SH-SY5Y (cell line): ENCODE measurements around the gene ATN1.

Experiments
- GATA2 ChIP-seq: IDR thresholded peaks from 2 replicates; pipeline ENCODE4 v1.6.1; 2011; ENCODE audit warnings: mild to moderate bottlenecking, low read depth, low read length
- GATA3 ChIP-seq: IDR thresholded peaks from 2 replicates; pipeline ENCODE4 v1.6.1; 2011; ENCODE audit warnings: low read depth, mild to moderate bottlenecking, low read length, moderate library complexity

Gene ATN1

DNA sequence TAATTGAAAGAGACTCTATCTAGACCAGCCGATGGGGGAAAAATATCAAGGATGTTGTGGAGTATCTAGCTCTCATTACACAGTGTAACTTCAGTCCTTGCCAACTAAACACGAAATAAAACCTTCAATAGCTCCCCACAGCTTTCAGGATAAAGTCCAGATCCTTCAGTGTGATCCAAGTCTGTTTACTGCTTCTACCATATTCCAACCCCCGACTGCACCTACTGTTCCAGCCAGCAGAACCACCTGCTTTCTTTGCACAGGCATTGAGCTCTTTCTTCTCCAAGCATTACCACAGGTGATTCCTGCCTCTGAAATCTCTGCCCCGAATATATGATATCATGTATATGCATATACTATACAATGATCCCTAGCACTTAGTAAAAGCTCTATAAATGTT is 25.3 kb upstream of the ATN1 start:
- TF ChIP-seq GATA2: no peak
- TF ChIP-seq GATA3: no peak

DNA sequence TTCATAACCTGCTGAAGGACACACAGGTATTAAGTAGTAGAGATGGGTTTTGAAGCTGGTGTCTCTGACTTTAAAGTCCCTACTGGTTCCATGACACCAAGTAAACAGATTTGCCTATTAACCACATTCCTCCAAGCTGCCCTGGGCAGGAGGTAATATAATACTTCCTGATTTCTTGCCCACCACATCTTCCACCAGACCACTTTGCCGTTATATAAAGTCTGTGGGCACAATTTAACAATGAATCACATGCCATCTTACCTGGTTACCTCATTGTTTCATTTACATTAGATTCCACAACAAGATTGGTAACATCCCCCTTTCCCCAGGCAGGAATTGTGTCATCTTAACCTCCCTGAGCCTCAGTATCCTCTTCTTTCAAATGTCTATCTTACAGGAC is 24.0 kb upstream of the ATN1 start:
- TF ChIP-seq GATA3 (no peak), GATA2 (no peak)

DNA sequence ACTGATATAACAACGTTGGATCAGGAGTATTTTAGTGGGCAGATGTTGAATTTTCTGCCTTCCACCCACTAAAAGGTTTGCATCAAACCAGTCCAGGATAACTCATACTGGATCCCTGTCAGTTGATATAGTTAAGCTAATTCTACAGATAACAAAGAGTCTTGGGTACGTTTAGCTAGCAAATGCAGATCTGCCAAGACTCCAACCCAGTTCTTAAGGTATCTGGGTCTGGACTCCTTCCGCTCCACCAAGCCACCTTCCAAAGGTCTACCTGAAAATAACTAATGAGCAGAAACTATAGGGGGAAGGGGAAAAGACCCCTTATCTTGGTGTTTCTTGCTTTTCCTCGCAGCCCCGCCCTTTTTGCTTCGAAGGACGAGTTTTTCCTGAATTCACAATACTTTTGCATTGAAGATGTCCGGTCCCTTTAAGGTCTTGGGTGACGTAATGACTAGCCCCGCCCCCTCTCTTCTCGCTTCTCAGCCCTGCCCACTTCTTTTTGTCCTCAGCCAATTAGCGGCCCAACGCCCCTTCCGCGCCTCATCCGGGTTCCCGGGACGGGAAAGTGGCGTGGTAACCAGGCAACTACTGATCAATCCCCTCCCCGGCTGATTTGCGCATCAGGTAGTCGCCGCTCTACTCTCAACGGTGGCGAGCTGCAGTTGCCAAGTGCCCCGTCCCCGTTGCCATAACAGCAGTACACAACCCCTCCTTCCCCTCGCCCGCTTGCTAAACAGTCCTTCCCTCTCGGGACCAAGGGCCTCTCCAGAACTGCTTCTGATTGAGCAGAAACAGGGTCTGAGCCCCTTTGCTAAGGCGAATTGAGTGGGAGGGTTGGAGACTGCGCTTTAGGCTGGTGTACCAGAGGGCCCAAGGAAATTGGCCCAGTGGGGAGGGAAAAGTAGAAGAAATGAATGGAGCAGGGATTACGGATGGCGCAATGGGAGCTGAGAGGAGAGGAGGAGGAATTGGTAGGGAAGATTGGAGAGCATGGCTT is 23.2 kb upstream of the ATN1 start, which contains the start of gene LRRC23:
Gene LRRC23, plus strand, starts transcription at position 543 of the 997 bp plus-strand sequence. CDS start 812 bp downstream, outside the sequence.
- no peak for TF ChIP-seq GATA2
- no peak for TF ChIP-seq GATA3

DNA sequence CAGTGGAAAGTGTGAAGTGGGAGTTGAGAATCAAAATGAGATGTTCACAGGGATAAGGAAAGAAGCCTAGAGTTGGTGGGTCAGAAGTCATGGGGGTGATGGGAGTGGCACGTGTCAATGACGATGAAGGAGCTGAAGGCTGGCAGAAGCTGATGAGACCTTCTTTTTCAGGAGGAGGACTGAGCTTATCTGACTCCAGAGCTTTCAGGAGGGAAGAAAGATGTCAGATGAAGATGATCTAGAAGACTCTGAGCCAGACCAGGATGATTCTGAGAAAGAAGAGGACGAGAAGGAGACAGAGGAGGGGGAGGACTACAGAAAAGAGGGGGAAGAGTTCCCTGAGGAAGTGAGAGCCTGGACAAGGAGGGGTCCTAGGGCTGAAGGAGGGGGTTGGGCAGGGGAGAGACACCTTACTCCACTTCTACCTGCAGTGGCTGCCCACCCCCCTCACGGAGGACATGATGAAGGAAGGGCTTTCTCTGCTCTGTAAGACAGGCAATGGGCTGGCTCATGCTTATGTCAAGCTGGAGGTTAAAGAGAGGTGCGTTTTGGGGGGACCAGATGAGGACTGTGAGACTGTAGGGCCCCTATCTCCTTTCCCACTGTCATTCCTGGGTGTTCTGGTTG is 22.2 kb upstream of the ATN1 start:
- no peak for TF ChIP-seq GATA2
- no peak for TF ChIP-seq GATA3

DNA sequence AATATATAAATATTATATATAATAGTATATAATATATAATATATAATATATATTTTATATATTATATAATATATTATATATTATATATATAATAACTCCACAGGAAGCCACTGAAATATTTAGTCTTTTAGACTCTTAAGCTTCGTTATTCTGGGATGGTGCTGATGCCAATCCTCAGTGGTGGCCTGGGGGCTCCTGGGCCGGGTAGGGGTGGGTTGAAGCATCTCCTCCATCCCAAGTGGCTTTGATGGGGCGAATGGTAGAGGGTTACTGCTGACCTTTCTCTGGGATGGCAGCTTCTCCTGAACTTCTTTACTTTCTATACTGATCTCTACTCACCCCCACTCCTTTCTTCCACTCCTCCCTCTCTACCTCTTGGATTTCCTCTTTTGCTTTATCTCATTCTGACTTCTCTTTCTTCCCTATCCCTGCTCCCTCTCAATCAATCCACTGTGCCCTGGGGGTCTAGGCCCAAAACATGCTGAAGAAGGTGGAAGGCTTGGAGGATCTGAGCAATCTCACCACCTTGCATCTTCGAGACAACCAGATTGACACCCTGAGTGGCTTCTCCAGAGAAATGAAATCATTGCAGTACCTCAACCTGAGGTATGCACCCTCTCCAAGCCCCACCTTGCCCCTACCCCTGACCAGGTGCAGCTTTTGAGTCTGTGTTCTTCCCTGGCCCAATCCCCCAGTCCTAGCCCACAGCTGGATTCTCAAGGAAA is 18.2 kb upstream of the ATN1 start:
- TF ChIP-seq GATA3: no peak
- TF ChIP-seq GATA2: no peak

DNA sequence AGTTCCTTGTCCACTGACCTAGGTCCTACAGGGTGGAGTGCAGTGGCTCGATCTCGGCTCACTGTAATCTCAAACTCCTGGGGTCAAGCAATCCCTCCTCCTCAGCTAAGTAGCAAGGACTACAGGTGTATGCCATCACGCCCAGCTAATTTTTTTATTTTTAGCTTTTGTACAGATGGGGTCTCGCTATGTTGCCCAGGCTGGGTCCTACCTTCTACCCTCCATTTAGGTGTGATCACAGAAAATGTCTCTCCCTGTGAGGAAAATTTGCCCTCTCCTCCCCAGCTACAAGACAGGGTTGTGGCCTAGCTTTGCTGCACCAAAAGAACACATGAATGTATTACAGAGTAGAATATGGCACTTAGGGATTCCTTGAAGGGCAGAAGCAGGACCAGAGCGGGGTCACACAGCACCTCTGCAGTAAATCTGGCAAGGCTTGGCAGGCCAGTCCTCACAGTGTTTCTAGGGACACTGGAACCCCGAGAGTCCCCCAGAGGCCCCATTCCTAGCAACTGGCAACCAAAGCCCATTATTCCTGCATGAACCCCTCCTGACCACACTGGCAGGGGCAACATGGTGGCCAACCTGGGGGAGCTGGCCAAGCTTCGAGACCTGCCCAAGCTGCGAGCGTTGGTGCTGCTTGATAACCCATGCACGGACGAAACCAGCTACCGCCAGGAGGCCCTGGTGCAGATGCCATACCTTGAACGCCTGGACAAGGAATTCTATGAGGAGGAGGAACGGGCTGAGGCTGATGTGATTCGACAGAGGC is 15.4 kb upstream of the ATN1 start:
- no peak for TF ChIP-seq GATA2
- TF ChIP-seq GATA3: no peak

DNA sequence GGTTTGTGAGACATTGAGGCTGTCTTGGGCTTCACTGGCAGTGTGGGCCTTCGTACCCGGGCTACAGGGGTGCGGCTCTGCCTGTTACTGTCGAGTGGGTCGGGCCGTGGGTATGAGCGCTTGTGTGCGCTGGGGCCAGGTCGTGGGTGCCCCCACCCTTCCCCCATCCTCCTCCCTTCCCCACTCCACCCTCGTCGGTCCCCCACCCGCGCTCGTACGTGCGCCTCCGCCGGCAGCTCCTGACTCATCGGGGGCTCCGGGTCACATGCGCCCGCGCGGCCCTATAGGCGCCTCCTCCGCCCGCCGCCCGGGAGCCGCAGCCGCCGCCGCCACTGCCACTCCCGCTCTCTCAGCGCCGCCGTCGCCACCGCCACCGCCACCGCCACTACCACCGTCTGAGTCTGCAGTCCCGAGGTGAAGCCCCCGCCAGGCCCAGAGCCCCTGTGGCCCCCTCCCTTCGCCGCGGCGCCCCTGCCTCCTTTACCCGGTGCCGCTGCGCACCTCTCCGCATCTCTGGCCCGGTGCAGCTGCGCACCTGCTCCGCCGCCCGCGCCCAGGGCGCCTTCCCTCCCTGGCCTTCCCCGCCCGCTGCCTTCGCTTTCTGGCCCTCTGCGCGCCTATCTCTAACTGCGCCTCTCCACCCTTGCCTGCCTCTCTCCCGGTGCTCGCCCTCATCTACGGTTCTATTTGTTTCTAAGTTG is 13.4 kb upstream of the ATN1 start, which contains the start of gene ENO2:
Gene ENO2, plus strand, starts transcription at position 335 of the 701 bp plus-strand sequence. CDS start 1,253 bp downstream, outside the sequence.
- TF ChIP-seq GATA2 (no peak), GATA3 (no peak)

DNA sequence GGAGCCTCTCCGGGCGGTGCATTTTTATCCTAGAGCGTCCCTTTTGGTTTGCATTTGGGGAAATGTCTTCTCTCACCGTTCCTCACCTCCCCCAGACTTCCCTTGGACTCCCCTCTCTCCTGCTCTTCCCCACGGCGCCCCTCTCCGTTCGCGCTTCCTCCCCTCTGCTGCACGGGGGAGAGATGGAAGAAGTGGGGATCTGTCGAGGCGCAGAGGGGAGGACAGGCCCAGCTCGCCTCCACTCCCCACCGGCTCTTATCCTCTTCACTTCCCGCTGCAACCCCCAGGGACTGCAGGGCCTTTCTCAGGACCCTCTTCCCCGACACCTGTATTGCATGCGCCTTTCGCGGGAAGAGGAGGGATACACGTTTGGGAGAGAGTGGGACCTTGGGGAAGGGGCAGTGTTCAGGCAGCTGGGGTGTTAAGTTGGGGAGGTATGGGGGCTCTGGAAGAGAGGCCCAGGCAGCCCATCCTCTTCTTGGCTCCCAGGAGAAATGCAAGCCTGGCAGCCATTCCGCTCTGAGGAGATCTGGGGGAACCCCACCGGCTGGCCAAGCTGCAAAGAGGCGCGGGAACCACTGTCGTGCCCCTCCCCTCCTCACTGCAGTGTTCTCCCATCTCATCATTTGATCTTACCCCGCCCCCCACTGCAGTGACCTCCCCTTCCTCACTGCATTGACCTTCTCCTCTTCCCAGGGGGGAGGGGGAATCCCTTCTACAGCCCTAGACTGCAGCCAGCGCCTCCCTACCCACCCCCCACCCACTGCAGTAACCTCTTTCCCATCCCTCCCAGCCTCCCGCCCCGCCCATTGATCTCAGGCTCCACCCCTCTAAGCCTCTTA is 12.6 kb upstream of the ATN1 start:
- TF ChIP-seq GATA3 (no peak), GATA2 (peak; percentile 51; the same call in 1 of the 2 replicates)

DNA sequence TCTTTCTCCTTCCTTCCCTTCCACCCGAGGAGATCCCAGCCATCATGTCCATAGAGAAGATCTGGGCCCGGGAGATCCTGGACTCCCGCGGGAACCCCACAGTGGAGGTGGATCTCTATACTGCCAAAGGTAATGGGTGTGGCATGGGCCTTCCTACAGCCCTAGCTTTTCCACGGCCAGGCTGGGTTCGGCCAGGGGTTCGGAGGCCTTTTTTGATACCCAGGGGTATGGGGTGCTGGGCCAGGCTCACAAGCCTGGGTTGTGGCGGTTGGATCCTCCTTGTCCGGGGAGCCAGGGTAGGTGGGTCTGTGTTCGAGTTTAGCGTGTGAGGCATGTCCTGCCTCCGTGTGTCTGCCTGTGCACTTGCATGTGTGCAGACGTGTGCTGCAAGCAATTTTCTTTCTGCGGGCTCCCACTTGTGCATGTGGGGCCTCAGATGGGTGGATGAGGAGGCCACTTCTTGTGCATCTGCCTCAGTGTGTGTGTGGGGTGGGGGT is 11.9 kb upstream of the ATN1 start:
- TF ChIP-seq GATA3 (no peak), GATA2 (no peak)

DNA sequence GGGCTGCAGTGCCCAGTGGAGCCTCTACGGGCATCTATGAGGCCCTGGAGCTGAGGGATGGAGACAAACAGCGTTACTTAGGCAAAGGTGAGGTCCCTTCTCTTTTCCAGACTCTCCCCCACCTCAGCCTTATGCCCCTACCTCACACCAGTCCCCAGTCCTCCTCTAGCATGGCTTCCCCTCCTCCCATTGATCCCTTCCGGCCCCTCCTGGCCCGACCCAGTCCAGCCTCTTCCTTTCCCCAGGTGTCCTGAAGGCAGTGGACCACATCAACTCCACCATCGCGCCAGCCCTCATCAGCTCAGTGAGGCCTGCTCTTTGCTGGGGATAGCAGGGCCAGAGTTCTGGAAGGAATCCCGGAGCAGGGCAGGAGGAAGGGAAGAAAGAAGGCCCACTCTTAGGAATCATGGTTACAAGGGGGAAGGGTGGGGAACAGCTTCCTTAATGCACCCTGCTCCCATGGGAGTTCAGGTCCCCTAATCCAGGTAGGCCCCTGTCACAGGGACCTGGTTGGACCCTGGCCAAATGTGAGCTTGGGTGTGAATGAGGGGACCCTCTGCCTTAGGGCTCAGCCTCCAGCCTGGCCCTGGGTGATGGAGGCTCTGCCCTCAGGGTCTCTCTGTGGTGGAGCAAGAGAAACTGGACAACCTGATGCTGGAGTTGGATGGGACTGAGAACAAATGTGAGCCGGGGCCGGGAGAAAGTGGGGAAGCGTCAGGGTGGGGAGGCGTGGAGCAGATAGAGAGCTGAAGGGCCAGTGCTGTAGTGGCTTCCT is 11.1 kb upstream of the ATN1 start:
- no peak for TF ChIP-seq GATA3
- TF ChIP-seq GATA2: no peak
